Measurements from ENCODE around the gene GCLM. TPM values are rescaled to one million over a fixed set of nuclear protein-coding genes. Genes with fewer than 3 reads are reported as not detected.
A peak's percentile ranks its signal among the peaks of the same experiment; 100 is the strongest.

Gene GCLM
- total and polyA plus RNA-seq, 9 of the 15 experiments (the other 6 are each of a cell fraction or from before 2014, with no cell fraction given) = 9.3 to 71.6 (median 24.5) TPM

- TF ChIP-seq ZC3H4 (CRISPR knock-in tag; IDR thresholded peaks at IDR 0.05; ENCODE audit: borderline replicate concordance) (no peak), SNIP1 (IDR thresholded peaks at IDR 0.05; ENCODE audit: low read depth) (no peak), ZNF408 (CRISPR knock-in tag; IDR thresholded peaks at IDR 0.05; ENCODE audit: low read depth) (no peak), CBFA2T3 (IDR thresholded peaks at IDR 0.05) (no peak), FOSL1 (tag; conservative IDR thresholded peaks at IDR 0.05) (peak; percentile 14; the same call in 1 of the 2 replicates), BRD4 (IDR thresholded peaks at IDR 0.05) (peak; percentile 73; the same call in 1 of the 2 replicates), PHF8 (IDR thresholded peaks at IDR 0.05; ENCODE audit: borderline replicate concordance, low read length) (peak; percentile 100), ZBTB1 (CRISPR knock-in tag; IDR thresholded peaks at IDR 0.05; ENCODE audit: borderline replicate concordance, low read depth) (no peak), ZMIZ1 (IDR thresholded peaks at IDR 0.05; ENCODE audit: low read depth in 2 of 2, low read length in 2 of 2) (no peak), SIX5 (IDR thresholded peaks at IDR 0.05; ENCODE audit: borderline replicate concordance in 1 of 2, insufficient read depth in 1 of 2, low read depth in 1 of 2, low read length in 2 of 2) (no peak), GABPB1 (CRISPR knock-in tag; IDR thresholded peaks at IDR 0.05) (peak; percentile 98), POLR2AphosphoS2 (IDR thresholded peaks at IDR 0.05; ENCODE audit: low read length) (0 out of 2 replicates have a peak, but pooled peaks have one; percentile 65), MYC (IDR thresholded peaks at IDR 0.05; ENCODE audit: low read depth, low read length) (peak; percentile 91), MYC (CRISPR knock-in tag; IDR thresholded peaks at IDR 0.05; ENCODE audit: borderline replicate concordance, low read depth) (peak; percentile 78; the same call in 1 of the 2 replicates), ZBTB12 (CRISPR knock-in tag; IDR thresholded peaks at IDR 0.05) (peak; percentile 91), NR2F6 (CRISPR knock-in tag; IDR thresholded peaks at IDR 0.05) (no peak), POLR2AphosphoS5 (IDR thresholded peaks at IDR 0.05; ENCODE audit: control insufficient read depth, insufficient read depth, low read depth, low read length) (peak; percentile 95), E2F8 (IDR thresholded peaks at IDR 0.05; ENCODE audit: low read depth, partially characterized antibody) (peak; percentile 85)
These were observed 30.2 kb downstream of the GCLM start, which contains the start of gene DNTTIP2 (continued) for GRCh38 chr1:93878889-93879586.

Data from K562 (cell line).